ENCODE measurements around the gene NAXE.
A peak's percentile ranks its signal among the peaks of the same experiment; 100 is the strongest.

DNA sequence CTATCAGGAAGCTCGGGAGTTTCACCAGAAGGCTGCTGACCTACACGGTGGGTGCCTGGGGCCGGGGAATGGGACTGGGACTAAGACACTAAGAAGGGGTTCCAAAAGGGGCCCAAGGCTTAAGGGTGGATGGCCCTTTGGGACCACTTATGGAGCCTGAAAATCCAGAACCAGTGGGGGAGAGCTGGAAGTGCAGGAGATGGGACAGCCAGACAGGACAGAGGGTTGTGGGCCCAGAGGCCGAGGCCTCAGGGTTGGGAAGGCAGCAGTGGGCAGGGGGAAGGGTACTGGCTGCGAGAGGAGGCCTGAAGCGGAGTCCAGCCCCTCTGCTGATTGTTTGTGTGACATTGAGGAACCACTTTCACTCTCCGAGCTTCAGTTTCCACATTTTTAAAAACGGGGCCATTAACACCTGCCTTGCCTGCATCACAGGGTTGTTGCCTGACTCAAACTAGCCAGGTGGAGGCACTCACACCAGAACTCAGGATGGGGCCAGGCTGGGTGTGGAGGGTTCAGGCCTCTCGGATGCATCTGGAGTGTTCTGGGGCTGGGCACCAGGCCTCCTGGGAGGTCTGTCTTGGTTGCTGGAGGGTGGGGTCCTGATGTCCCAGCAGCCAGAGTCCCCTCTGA is 9.1 kb upstream of the NAXE start:
- TF ChIP-seq, protein P1, sequence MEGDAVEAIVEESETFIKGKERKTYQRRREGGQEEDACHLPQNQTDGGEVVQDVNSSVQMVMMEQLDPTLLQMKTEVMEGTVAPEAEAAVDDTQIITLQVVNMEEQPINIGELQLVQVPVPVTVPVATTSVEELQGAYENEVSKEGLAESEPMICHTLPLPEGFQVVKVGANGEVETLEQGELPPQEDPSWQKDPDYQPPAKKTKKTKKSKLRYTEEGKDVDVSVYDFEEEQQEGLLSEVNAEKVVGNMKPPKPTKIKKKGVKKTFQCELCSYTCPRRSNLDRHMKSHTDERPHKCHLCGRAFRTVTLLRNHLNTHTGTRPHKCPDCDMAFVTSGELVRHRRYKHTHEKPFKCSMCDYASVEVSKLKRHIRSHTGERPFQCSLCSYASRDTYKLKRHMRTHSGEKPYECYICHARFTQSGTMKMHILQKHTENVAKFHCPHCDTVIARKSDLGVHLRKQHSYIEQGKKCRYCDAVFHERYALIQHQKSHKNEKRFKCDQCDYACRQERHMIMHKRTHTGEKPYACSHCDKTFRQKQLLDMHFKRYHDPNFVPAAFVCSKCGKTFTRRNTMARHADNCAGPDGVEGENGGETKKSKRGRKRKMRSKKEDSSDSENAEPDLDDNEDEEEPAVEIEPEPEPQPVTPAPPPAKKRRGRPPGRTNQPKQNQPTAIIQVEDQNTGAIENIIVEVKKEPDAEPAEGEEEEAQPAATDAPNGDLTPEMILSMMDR (IDR thresholded peaks at IDR 0.05; ENCODE audit: low read length), result peak; percentile 4; the same call in 1 of the 2 replicates
- TF ChIP-seq EZH2 (IDR thresholded peaks at IDR 0.05; ENCODE audit: borderline replicate concordance, low read length), result no peak
